SK-N-SH (cell line): Measurements from ENCODE around the gene SYTL5.

ENCODE experiments used
- CTCF ChIP-seq: fragments of 200-600 bp; sonication (generic); IDR thresholded peaks from 2 replicates; pipeline ENCODE4 v1.6.1; 2017; ENCODE audit warnings: antibody characterized with exemption, mild to moderate bottlenecking, moderate library complexity
- EP300 ChIP-seq, 2 experiments: IDR thresholded peaks; 2 replicates each; pipeline versions ENCODE4 v1.4.0 to v1.6.1; 2012; ENCODE audit warnings: borderline replicate concordance in 1 of 2, low read depth in 1 of 2, low read length in 1 of 2
- NRF1 ChIP-seq: IDR thresholded peaks from 2 replicates; pipeline ENCODE4 v1.6.1; 2012; ENCODE audit warnings: low read depth, mild to moderate bottlenecking, low read length
- RFX5 ChIP-seq: IDR thresholded peaks from 2 replicates; pipeline ENCODE4 v1.6.1; 2012; ENCODE audit warnings: mild to moderate bottlenecking, improper control_type of control experiment, low read length
- SIN3A ChIP-seq: IDR thresholded peaks from 2 replicates; pipeline ENCODE4 v1.6.1; 2012; ENCODE audit warnings: low read depth, mild to moderate bottlenecking, low read length, moderate library complexity, borderline replicate concordance

- TF ChIP-seq CTCF: no peak
- TF ChIP-seq EP300 (IDR thresholded peaks at IDR 0.05; ENCODE audit: borderline replicate concordance in 1 of 2, low read depth in 1 of 2, low read length in 1 of 2): no peak
- no peak for TF ChIP-seq SIN3A
- TF ChIP-seq RFX5: no peak
- TF ChIP-seq NRF1: no peak
Measured at GRCh38 chrX:38006291-38006690, at the start of gene SYTL5.
